ENCODE measurements around the gene MFAP3L.

MFAP3L gene

DNA sequence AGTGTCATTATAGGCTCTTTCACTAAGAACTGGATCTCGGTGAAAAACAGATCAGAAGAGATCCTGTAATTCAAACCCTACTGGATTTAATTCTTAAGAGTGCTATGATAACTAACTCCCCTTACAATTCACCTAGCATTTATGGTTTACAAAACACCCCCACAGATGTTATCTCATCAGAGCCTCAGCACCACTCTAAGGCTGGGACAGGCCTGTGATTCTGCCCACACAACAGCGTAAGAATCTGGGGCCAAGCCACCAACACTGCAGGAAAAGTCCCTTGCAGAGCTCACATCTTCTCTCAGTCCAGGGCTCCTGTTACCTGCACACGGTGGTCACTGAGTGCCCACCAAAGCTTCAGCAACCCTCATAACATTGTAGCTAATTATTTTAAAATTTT, 8.9 kb downstream of the MFAP3L start:
- Mint-ChIP-seq H3K4me3 (no peak overlapping the region), H3K36me3 (ENCODE audit: low read depth) (no peaks in the 10 kb centered on the region), H3K27ac (no peak overlapping the region), H3K9me3 (no peaks in the 10 kb centered on the region), H3K27me3 (ENCODE audit: low read depth) (peaks cover 33% of the 10 kb centered on the region), H3K4me1 (peaks cover 18% of the 10 kb centered on the region)
- TF ChIP-seq, protein P1, sequence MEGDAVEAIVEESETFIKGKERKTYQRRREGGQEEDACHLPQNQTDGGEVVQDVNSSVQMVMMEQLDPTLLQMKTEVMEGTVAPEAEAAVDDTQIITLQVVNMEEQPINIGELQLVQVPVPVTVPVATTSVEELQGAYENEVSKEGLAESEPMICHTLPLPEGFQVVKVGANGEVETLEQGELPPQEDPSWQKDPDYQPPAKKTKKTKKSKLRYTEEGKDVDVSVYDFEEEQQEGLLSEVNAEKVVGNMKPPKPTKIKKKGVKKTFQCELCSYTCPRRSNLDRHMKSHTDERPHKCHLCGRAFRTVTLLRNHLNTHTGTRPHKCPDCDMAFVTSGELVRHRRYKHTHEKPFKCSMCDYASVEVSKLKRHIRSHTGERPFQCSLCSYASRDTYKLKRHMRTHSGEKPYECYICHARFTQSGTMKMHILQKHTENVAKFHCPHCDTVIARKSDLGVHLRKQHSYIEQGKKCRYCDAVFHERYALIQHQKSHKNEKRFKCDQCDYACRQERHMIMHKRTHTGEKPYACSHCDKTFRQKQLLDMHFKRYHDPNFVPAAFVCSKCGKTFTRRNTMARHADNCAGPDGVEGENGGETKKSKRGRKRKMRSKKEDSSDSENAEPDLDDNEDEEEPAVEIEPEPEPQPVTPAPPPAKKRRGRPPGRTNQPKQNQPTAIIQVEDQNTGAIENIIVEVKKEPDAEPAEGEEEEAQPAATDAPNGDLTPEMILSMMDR (IDR thresholded peaks at IDR 0.05; ENCODE audit: unreplicated experiment in 3 of 3) = no peak

DNA sequence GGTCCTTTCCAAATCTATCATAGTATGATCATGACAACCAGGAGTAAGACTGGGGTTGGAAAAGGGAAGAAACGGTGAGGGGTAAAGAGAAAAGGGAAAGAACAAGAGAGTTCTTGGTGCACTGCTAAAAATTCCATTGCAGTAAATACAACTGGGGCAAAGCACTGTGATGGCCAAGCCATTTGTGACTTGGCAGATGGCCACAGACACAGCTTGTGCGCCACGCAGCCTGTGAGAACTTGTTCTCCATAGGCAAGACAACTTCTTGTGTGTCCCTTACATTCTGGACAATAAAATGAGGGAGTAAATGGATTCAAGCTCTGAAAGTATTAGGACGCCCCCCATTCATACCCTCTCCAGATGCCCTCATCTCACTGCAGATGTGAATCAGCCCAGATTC, 10.9 kb downstream of the MFAP3L start:
- TF ChIP-seq, protein P1 (IDR thresholded peaks at IDR 0.05; ENCODE audit: unreplicated experiment in 3 of 3) = no peak
- Mint-ChIP-seq H3K4me3 (no peak overlapping the region), H3K9me3 (peaks cover 2% of the 10 kb centered on the region), H3K27ac (peak overlapping the region in 2 of 3 experiments; percentile 54 to 63), H3K27me3 (ENCODE audit: low read depth) (peaks cover 14% of the 10 kb centered on the region), H3K36me3 (ENCODE audit: low read depth) (no peaks in the 10 kb centered on the region), H3K4me1 (peaks cover 18% of the 10 kb centered on the region)

DNA sequence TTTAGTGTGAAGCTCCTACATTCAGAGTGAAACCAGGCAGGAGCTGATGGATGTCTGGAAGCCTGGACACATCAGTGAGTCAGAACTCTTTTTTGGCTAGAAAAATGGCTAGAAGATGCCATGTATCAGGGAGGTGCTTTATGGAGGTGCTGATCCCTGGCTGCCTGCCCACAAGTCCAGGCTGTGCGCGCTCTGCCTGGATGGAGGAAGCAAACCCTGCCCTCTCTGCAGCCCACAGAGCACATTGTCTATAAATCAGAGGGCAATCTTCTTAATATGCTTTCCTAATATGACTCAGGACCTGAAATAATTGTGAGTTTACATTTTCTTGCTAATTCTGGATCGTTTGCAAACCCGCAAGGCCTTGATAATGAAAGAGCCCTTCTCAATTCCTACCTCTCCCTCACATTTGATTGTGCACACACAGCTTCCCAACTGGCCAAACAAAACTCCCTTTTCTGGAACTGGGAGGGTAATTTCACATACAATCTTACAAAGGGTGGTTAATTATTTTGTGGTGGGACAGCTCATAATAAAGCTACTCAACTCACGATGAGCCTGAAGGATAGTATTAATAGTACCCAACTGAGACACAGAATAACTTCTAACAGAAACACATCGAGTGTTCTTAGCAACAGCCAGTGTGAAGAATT, 11.7 kb downstream of the MFAP3L start:
- H3K9me3 Mint-ChIP-seq = peaks cover 3% of the 10 kb centered on the region
- peaks cover 18% of the 10 kb centered on the region for H3K4me1 Mint-ChIP-seq
- TF ChIP-seq, protein P1 (IDR thresholded peaks at IDR 0.05; ENCODE audit: unreplicated experiment in 3 of 3) = no peak
- H3K27ac Mint-ChIP-seq = peak overlapping the region; percentile 33 to 63 (median 54)
- no peaks in the 10 kb centered on the region for H3K36me3 Mint-ChIP-seq (ENCODE audit: low read depth)
- peaks cover 6% of the 10 kb centered on the region for H3K27me3 Mint-ChIP-seq (ENCODE audit: low read depth)
- no peak overlapping the region for H3K4me3 Mint-ChIP-seq

DNA sequence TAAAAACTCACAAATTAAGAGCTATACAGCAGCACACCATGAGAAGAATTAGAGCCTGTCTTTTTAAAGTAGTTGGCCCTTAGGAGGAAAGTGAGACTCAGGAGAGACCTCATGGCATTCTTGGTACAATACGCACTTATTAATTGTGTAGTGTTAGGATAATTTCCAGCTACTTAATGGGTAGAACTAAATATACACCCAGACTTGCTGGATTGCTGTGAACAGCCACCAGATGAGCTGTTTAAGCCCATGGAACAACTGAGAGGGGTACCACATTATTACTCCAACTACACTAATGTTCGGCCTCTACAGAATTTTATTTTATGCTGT, 13.6 kb downstream of the MFAP3L start:
- H3K27ac Mint-ChIP-seq = no peak overlapping the region
- peaks cover 3% of the 10 kb centered on the region for H3K9me3 Mint-ChIP-seq
- H3K4me1 Mint-ChIP-seq = peaks cover 18% of the 10 kb centered on the region
- no peaks in the 10 kb centered on the region for H3K36me3 Mint-ChIP-seq (ENCODE audit: low read depth)
- H3K4me3 Mint-ChIP-seq = no peak overlapping the region
- H3K27me3 Mint-ChIP-seq (ENCODE audit: low read depth) = peaks cover 1% of the 10 kb centered on the region
- TF ChIP-seq, protein P1 (IDR thresholded peaks at IDR 0.05; ENCODE audit: unreplicated experiment in 3 of 3) = no peak

DNA sequence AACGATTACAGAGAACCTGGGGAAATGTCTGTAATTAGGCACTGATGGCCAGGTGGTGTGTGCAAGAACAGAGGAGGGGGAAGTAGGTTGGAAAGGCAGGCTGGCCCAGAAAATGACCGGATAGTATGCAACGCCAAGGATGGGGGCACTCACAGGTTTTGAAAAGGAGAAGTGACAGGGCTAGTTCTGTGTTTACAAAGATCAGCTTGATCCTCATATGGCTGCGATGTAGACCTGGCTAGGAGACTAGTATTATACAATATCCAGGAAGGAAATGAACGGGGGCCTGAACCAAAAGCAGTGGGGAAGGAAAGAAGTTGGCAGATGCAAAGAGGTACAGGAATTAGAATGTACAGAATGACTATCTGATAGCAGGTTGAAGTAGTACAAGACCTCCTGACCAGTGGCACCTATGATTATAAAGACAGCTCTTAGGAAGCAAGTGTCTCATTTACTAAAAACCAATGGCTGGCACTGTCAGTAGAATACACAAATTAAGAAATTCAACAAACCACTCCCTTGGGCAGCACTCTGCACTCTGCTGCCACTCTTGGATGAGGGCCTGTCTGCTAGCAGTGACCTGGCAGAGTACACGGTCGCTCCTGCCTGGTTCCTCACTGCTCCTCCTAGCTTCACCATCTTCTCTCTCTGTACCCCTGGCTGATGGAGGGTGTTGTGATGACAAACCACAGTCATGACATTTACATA, 14.1 kb downstream of the MFAP3L start:
- TF ChIP-seq, protein P1 (IDR thresholded peaks at IDR 0.05; ENCODE audit: unreplicated experiment in 3 of 3) = no peak
- no peaks in the 10 kb centered on the region for H3K36me3 Mint-ChIP-seq (ENCODE audit: low read depth)
- no peak overlapping the region for H3K27ac Mint-ChIP-seq
- H3K9me3 Mint-ChIP-seq = peaks cover 3% of the 10 kb centered on the region
- H3K4me3 Mint-ChIP-seq = no peak overlapping the region
- peaks cover 15% of the 10 kb centered on the region for H3K4me1 Mint-ChIP-seq
- no peaks in the 10 kb centered on the region for H3K27me3 Mint-ChIP-seq (ENCODE audit: low read depth)

DNA sequence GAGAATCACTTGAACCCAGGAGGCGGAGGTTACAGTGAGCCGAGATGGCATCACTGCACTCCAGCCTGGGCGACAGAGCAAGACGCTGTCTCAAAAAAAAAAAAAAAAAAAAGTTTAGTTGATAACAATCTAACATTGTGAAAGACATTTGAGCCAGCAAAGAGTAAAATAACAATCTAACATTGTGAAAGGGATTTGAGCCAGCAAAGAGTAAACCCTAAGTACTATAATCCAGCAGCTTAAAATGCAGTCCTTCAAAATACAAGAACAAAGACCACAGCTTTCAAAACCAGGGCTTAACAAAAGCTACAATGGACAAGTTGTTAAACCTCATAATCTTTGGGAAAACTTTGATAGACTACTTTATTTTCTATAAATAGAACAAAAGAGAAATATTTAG, 16.9 kb downstream of the MFAP3L start:
- H3K4me3 Mint-ChIP-seq = no peak overlapping the region
- no peaks in the 10 kb centered on the region for H3K36me3 Mint-ChIP-seq (ENCODE audit: low read depth)
- H3K9me3 Mint-ChIP-seq = peaks cover 3% of the 10 kb centered on the region
- TF ChIP-seq, protein P1 (IDR thresholded peaks at IDR 0.05; ENCODE audit: unreplicated experiment in 3 of 3) = no peak
- H3K27ac Mint-ChIP-seq = no peak overlapping the region
- H3K4me1 Mint-ChIP-seq = peaks cover 12% of the 10 kb centered on the region
- no peaks in the 10 kb centered on the region for H3K27me3 Mint-ChIP-seq (ENCODE audit: low read depth)
